B cell (primary cell): Measurements from ENCODE around the gene GLIS1. TPM values are rescaled to one million over a fixed set of nuclear protein-coding genes. Genes with fewer than 3 reads are reported as not detected.

ENCODE experiments used
- ATAC-seq: fragments of 200-7000 bp; cut with Tn5 transposase; one replicate; pipeline ENCODE4 v1.10.0; 2021; ENCODE audit warnings: low read depth, mild to moderate bottlenecking, moderate number of reproducible peaks, moderate library complexity
- CTCF ChIA-PET: fragments of 350-600 bp; sonication (Branson Sonifier 250); formaldehyde crosslinking; loops from one replicate; lab custom pipeline; 2021; ENCODE audit warnings: antibody characterized with exemption, inconsistent platforms; lab: Charles Lee
- POLR2A ChIA-PET: fragments of 350-600 bp; sonication (Branson Sonifier 250); formaldehyde crosslinking; loops from one replicate; lab custom pipeline; 2021; ENCODE audit warnings: antibody characterized with exemption; lab: Charles Lee
- DNase-seq: peaks from one replicate; pipeline ENCODE4 v3.0.0; 2013
- H2AFZ ChIP-seq: 2 replicates; pipeline ENCODE4 v1.6.1; 2012; ENCODE audit warnings: mild to moderate bottlenecking, low read depth, low read length; ENCODE audit not compliant: insufficient read depth, poor library complexity, severe bottlenecking
- H3K27ac ChIP-seq, 2 donors: 1 replicate in 1 of 2; 2 replicates in 1 of 2; pipeline ENCODE4 v1.5.1; 2012 to 2013; ENCODE audit warnings: low read length in 2 of 2, mild to moderate bottlenecking in 2 of 2, moderate library complexity in 1 of 2
- H3K27me3 ChIP-seq, 4 experiments: fragments of 200-600 bp in 1 of 4; sonication (generic) in 1 of 4; replicated peaks in 1 of 4; 1 replicate in 2 of 4; 2 replicates in 2 of 4; pipeline versions ENCODE4 v1.6.1 to v1.7.0; 2013 to 2016; ENCODE audit warnings: low read length in 3 of 4, mild to moderate bottlenecking in 2 of 4, mixed read lengths in 1 of 4, moderate library complexity in 1 of 4; ENCODE audit not compliant: insufficient read depth in 4 of 4, control insufficient read depth in 3 of 4; ENCODE audit errors: control extremely low read depth in 1 of 4
- H3K36me3 ChIP-seq, 2 experiments: replicated peaks in 1 of 2; 1 replicate in 1 of 2; 2 replicates in 1 of 2; pipeline versions ENCODE4 v1.6.1 to v1.7.1; 2013; ENCODE audit warnings: low read length in 1 of 2; ENCODE audit not compliant: insufficient read depth in 2 of 2, control insufficient read depth in 1 of 2; ENCODE audit errors: control extremely low read depth in 1 of 2, extremely low read depth in 1 of 2
- H3K4me1 ChIP-seq, 2 donors: fragments of 200-600 bp in 1 of 2; sonication (generic) in 1 of 2; 1 replicate in 1 of 2; 2 replicates in 1 of 2; pipeline versions ENCODE4 v1.5.1 to v1.6.1; 2013 to 2017; ENCODE audit warnings: low read length in 2 of 2; ENCODE audit not compliant: control insufficient read depth in 2 of 2, insufficient read depth in 2 of 2
- H3K4me2 ChIP-seq: replicated peaks from 2 replicates; pipeline ENCODE3; 2012; ENCODE audit warnings: mild to moderate bottlenecking, low read depth, low read length; ENCODE audit not compliant: poor library complexity, severe bottlenecking
- H3K4me3 ChIP-seq, 5 experiments: fragments of 200-600 bp in 1 of 5; sonication (generic) in 1 of 5; 1 replicate in 3 of 5; 2 replicates in 2 of 5; pipeline versions ENCODE4 v1.5.1 to v1.7.0; 2011 to 2016; ENCODE audit warnings: low read length in 4 of 5, mild to moderate bottlenecking in 4 of 5, low read depth in 2 of 5, control low read depth in 1 of 5, moderate library complexity in 1 of 5; ENCODE audit not compliant: insufficient read depth in 1 of 5; ENCODE audit errors: control extremely low read depth in 1 of 5, extremely low read depth in 1 of 5
- H3K79me2 ChIP-seq: fragments of 200-600 bp; sonication (generic); one replicate; pipeline ENCODE4 v1.6.0; 2016; ENCODE audit warnings: low read length; ENCODE audit not compliant: control insufficient read depth, insufficient read depth
- H3K9ac ChIP-seq: fragments of 200-600 bp; sonication (generic); 2 replicates; pipeline ENCODE4 v1.6.1; 2017; ENCODE audit warnings: mild to moderate bottlenecking, low read length, moderate library complexity
- H3K9me3 ChIP-seq, 3 donors: one replicate each; pipeline versions ENCODE4 v1.6.1 to v1.7.1; 2013; ENCODE audit warnings: low read length in 2 of 3; ENCODE audit not compliant: control insufficient read depth in 2 of 3, insufficient read depth in 1 of 3; ENCODE audit errors: control extremely low read depth in 1 of 3
- H4K20me1 ChIP-seq: 2 replicates; pipeline ENCODE4 v1.6.0; 2012; ENCODE audit warnings: mild to moderate bottlenecking, low read length; ENCODE audit not compliant: insufficient read depth, control insufficient read depth, poor library complexity, severe bottlenecking
- H3K27ac Mint-ChIP-seq: one replicate; pipeline ENCODE4 v1.8.0; 2021; ENCODE audit warnings: mixed read lengths
- H3K27me3 Mint-ChIP-seq: one replicate; pipeline ENCODE4 v1.8.0; 2021; ENCODE audit warnings: mixed read lengths
- H3K4me1 Mint-ChIP-seq: one replicate; pipeline ENCODE4 v1.8.0; 2021; ENCODE audit warnings: mixed read lengths
- H3K4me3 Mint-ChIP-seq: one replicate; pipeline ENCODE4 v1.8.0; 2021; ENCODE audit warnings: mixed read lengths
- H3K9me3 Mint-ChIP-seq: one replicate; pipeline ENCODE4 v1.8.0; 2022; ENCODE audit warnings: mixed read lengths; ENCODE audit not compliant: insufficient read depth
- CTCF ChIP-seq: fragments of 200-600 bp; IDR thresholded peaks from one replicate; pipeline ENCODE4 v1.8.0; 2022; ENCODE audit warnings: antibody characterized with exemption, mild to moderate bottlenecking
- EZH2 ChIP-seq: IDR thresholded peaks from 2 replicates; pipeline ENCODE4 v1.6.1; 2012; ENCODE audit warnings: borderline replicate concordance, low read depth, mild to moderate bottlenecking, moderate library complexity, low read length; ENCODE audit not compliant: insufficient read depth, poor library complexity, severe bottlenecking
- WGBS: methylation state at CpG from one replicate; pipeline ENCODE4 v1.1.5; 2013; ENCODE audit warnings: missing lambda C conversion rate; ENCODE audit not compliant: insufficient coverage; 5-methylcytosine and 5-hydroxymethylcytosine counted together
- intact Hi-C: fragments of 100-400 bp; cut with micrococcal nuclease; formaldehyde crosslinking; loops from one replicate; pipeline ENCODE4 v1.10.0; 2022
- polyA plus RNA-seq: library from polyadenylated mRNA; depleted of rRNA; stranded (reverse); fragments of >200 nt; gene quantifications from 2 replicates; pipeline ENCODE4 v1.2.3, GENCODE V29; 2012
- total RNA-seq, 2 donors: library from RNA; stranded (reverse); fragments of 120-200 nt in 1 of 2; gene quantifications; 1 replicate in 1 of 2; 2 replicates in 1 of 2; pipeline versions ENCODE4 v1.2.3 to v1.2.4, GENCODE V29; 2013 to 2022

The GLIS1 gene
- total and polyA plus RNA-seq, 2 donors (not counting 1 experiment from before 2014, with no cell fraction given), result not detected

DNA sequence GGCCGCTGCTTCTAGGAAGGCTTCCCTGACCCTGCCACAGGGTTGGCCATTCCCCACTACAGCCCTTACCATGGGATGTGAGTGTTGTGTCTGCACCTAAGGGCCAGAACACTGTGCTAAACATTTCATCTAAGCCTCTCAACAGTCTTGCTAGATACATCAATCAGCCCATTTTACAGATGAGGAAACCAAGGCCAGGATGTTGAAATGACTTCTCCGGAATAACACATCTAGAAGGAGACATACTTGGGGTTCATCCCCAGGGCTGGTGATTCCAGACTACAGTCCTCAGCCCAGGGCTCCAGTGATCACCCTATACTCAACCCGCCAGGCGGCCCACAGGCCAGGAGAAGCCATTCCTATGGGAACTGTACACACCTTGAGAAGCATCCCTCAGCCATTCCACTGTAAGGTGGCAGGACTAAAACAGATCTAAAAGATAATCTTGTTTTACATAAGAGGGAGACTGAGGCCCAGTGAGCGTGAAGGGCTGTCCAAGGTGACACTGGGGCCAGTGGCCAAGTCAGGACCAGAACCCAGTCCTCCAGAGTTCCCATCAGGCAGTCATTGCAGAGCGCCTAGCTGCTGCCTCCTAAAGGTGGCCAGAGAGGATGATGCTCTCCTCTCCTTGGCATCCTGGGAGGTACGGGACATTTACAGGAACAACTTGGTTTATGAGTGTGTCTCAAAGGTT, 119.5 kb downstream of the GLIS1 start:
- Histone ChIP-seq H4K20me1 (no peaks in the 10 kb centered on the region), H3K79me2 (no peaks in the 10 kb centered on the region), H3K9me3 (no peaks in the 10 kb centered on the region), H3K9ac (no peak overlapping the region), H3K27ac (no peak overlapping the region), H3K4me2 (no peak overlapping the region), H2AFZ (no peak overlapping the region), H3K36me3 (no peaks in the 10 kb centered on the region), H3K4me3 (no peak overlapping the region), H3K4me1 (no peaks in the 10 kb centered on the region), H3K27me3 (no peaks in the 10 kb centered on the region)
- Mint-ChIP-seq H3K27me3 (peaks cover 2% of the 10 kb centered on the region), H3K9me3 (no peaks in the 10 kb centered on the region), H3K27ac (no peak overlapping the region), H3K4me1 (no peaks in the 10 kb centered on the region), H3K4me3 (no peak overlapping the region)
- intact Hi-C loops, result no loop called here
- no peak for ATAC-seq
- CTCF ChIA-PET, result no interaction called here
- no peak for TF ChIP-seq EZH2
- no peak for TF ChIP-seq CTCF
- WGBS, result 89% methylated on average over 4 of the region's 7 CpGs
- POLR2A ChIA-PET, result no interaction called here
- DNase-seq, result no peak

- H3K27me3 Mint-ChIP-seq, result peaks cover 2% of the 10 kb centered on the region
- ATAC-seq (no peak), DNase-seq (no peak)
- no peaks in the 10 kb centered on the region for H3K9me3 Mint-ChIP-seq
- no peaks in the 10 kb centered on the region for H3K4me1 Mint-ChIP-seq
- Histone ChIP-seq H3K4me1 (no peaks in the 10 kb centered on the region), H3K27me3 (no peaks in the 10 kb centered on the region), H2AFZ (no peak overlapping the region), H3K79me2 (no peaks in the 10 kb centered on the region), H4K20me1 (no peaks in the 10 kb centered on the region), H3K9ac (no peak overlapping the region), H3K4me3 (no peak overlapping the region), H3K9me3 (no peaks in the 10 kb centered on the region), H3K4me2 (no peak overlapping the region), H3K36me3 (no peaks in the 10 kb centered on the region), H3K27ac (no peak overlapping the region)
- TF ChIP-seq EZH2, result no peak
- no peak for TF ChIP-seq CTCF
- intact Hi-C loops, result no loop called here
- no peak overlapping the region for H3K4me3 Mint-ChIP-seq
- H3K27ac Mint-ChIP-seq, result no peak overlapping the region
- CTCF ChIA-PET, result no interaction called here
- WGBS, result 81% methylated on average over 3 of the region's 4 CpGs
- POLR2A ChIA-PET, result no interaction called here
Measured at GRCh38 chr1:53618500-53619366, 120.2 kb downstream of the GLIS1 start.
